AG04449 (cell line): ENCODE results near the gene CSNK1G2.

Experiments used
- CTCF ChIA-PET: fragments of 350-600 bp; formaldehyde crosslinking; extraction: SDS; loops from one replicate; lab custom pipeline; 2021; ENCODE audit warnings: antibody characterized with exemption; lab: Yijun Ruan, JAX
- POLR2A ChIA-PET: fragments of 400-600, 350-600 bp; formaldehyde crosslinking; extraction: SDS; loops from one replicate; lab custom pipeline; 2020; ENCODE audit warnings: antibody characterized with exemption, inconsistent platforms; lab: Yijun Ruan, JAX
- DNase-seq: peaks from one replicate; pipeline ENCODE4 v3.0.0-alpha.2; 2010; ENCODE audit warnings: low read depth, low spot score
- H3K4me3 ChIP-seq: 2 replicates; pipeline ENCODE4 v1.5.1; 2011; ENCODE audit warnings: low read depth, mild to moderate bottlenecking, control low read depth, low read length
- CTCF ChIP-seq: IDR thresholded peaks from one replicate; pipeline ENCODE4 v1.5.1; 2011; ENCODE audit warnings: mild to moderate bottlenecking, moderate library complexity, low read length, control low read depth, inconsistent platforms; ENCODE audit not compliant: insufficient read depth; ENCODE audit errors: missing control alignments

Gene CSNK1G2

GRCh38 chr19:1950640-1951039 lies 9.7 kb downstream of the CSNK1G2 start:
- no peak overlapping the region for H3K4me3 ChIP-seq
- no peak for TF ChIP-seq CTCF
- DNase-seq, result no peak
- ChIA-PET CTCF (no interaction called here), POLR2A (no interaction called here)

GRCh38 chr19:1952635-1953034 lies 11.7 kb downstream of the CSNK1G2 start:
- CTCF ChIA-PET, result interaction anchor here (1.5 kb wide), 1 partner anchor 24 kb away, joined by 4 read pairs; no protein-coding TSS in a partner anchor
- no peak overlapping the region for H3K4me3 ChIP-seq
- POLR2A ChIA-PET, result no interaction called here
- DNase-seq, result no peak
- no peak for TF ChIP-seq CTCF

- no peak for DNase-seq
- H3K4me3 ChIP-seq, result no peak overlapping the region
- ChIA-PET CTCF (interaction anchor here (1.5 kb wide), 1 partner anchor 25 kb away, joined by 4 read pairs; no protein-coding TSS in a partner anchor), POLR2A (no interaction called here)
- TF ChIP-seq CTCF, result no peak
Observed at GRCh38 chr19:1953037-1953436, 12.1 kb downstream of the CSNK1G2 start.

- no peak for TF ChIP-seq CTCF
- CTCF ChIA-PET, result no interaction called here
- POLR2A ChIA-PET, result no interaction called here
Observed at GRCh38 chr19:1953441-1954094, 12.6 kb downstream of the CSNK1G2 start.

GRCh38 chr19:1954532-1954933 lies 13.6 kb downstream of the CSNK1G2 start:
- no peak for TF ChIP-seq CTCF
- no peak for DNase-seq
- ChIA-PET CTCF (no interaction called here), POLR2A (no interaction called here)
- H3K4me3 ChIP-seq, result no peak overlapping the region

More at GRCh38 chr19:1953441-1954094, 12.6 kb downstream of the CSNK1G2 start:
- no peak overlapping the region for H3K4me3 ChIP-seq
- DNase-seq, result no peak

GRCh38 chr19:1955171-1956121 lies 14.5 kb downstream of the CSNK1G2 start:
- CTCF ChIA-PET, result no interaction called here
- DNase-seq, result no peak
- POLR2A ChIA-PET, result no interaction called here
- H3K4me3 ChIP-seq, result no peak overlapping the region
- TF ChIP-seq CTCF, result no peak
